OCI-LY1 (cell line): ENCODE data around the gene REXO1.

Experiments
- EZH2 ChIP-seq: fragments of 200-600 bp; sonication (generic), shearing (Covaris generic); IDR thresholded peaks from 2 replicates; pipeline ENCODE4 v1.8.0; 2017; ENCODE audit warnings: borderline replicate concordance, mixed run types, mild to moderate bottlenecking, antibody characterized with exemption, low read length, moderate library complexity, mixed read lengths
- TF ChIP-seq, protein P1 (sequence below): fragments of 200-600 bp; sonication (generic), shearing (Covaris generic); IDR thresholded peaks from 2 replicates; pipeline ENCODE4 v1.5.1; 2017; ENCODE audit warnings: mild to moderate bottlenecking, antibody characterized with exemption, low read length, moderate library complexity, mixed read lengths

DNA sequence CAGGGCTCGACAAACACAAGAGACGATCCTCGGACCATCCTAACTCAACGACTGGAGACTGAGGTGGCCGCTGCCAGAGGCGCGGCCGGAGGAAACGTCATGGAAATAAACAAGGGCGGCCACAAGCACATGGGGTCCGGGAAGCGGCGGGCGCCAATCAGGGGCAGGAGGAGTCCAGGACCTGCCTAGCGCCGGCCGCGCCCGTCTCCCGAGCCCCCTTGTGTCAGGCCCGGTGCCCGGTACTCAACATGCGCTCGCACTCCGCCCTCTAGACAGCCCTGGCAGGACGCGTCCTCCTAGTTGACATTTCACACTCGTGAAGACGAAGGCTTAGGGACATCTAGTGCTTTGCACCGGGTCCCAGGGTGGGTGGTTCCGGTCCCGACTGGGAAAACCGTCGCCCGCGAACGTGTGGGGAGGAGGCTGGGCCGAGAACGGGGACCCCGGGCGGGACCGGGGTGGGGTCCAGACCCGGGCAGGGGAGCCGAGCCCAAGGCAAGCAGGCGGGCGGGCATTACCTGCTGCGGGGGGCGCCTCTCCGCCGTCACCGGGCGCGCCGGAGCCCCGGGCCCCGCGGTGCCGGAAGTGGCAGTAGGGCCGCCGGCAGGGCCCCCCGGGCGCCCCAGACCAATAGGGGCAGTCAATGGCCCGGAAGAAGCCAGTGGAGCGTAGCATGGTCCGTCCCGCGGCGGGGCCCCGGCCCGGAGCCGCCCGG lies 442 bp downstream of the REXO1 start:
- TF ChIP-seq, protein P1, sequence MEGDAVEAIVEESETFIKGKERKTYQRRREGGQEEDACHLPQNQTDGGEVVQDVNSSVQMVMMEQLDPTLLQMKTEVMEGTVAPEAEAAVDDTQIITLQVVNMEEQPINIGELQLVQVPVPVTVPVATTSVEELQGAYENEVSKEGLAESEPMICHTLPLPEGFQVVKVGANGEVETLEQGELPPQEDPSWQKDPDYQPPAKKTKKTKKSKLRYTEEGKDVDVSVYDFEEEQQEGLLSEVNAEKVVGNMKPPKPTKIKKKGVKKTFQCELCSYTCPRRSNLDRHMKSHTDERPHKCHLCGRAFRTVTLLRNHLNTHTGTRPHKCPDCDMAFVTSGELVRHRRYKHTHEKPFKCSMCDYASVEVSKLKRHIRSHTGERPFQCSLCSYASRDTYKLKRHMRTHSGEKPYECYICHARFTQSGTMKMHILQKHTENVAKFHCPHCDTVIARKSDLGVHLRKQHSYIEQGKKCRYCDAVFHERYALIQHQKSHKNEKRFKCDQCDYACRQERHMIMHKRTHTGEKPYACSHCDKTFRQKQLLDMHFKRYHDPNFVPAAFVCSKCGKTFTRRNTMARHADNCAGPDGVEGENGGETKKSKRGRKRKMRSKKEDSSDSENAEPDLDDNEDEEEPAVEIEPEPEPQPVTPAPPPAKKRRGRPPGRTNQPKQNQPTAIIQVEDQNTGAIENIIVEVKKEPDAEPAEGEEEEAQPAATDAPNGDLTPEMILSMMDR = no peak
- no peak for TF ChIP-seq EZH2
